Measurements from ENCODE around the gene COL23A1.
A peak's percentile ranks its signal among the peaks of the same experiment; 100 is the strongest.

DNA sequence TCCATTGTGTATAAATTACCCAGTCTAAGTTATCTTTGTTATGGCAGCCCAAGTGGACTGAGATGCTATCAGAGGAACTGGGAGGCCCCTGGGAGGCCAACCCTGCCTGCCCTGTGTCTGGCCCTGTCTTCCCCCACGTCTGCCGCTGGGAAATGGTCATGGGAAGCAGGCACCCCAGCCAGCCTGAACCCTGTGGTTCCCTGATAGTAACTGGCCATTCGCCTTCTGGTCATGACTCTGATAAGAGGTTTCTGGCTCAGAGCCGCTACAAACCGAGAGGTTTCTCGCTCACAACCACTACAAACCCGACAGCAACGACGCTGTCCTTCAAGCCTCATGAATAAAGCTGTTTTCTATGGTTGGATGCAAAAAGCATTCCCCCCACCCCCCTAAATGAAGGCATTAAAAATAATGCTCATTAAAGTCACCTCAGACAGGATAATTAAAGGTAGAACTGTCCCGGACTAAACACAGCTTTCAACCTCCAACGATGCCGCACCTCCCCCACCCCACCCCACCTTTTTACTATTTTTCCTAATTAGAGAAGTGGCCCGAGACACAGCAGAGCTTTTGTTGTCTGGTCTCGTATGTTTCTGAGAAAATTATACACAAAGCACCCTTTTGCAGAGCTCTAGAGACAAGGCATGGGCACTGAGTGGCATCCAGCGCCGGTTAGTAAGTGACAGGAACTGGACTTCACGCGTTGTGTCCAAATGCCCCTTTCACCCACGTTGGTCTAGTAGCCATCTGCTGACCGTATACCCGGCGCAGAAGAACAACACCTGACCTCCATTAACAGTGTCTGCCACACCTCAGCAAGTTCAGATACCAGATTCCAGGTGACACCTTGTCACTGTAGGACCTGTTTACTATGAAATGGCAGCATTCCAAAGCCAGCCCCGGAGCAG lies 140.8 kb downstream of the COL23A1 start:
- TF ChIP-seq POLR2A (IDR thresholded peaks at IDR 0.05; ENCODE audit: low read length) (peak; percentile 41), GATA1 (IDR thresholded peaks at IDR 0.05; ENCODE audit: low read depth, low read length) (peak; percentile 62)
